ENCODE data around the gene GRM8.

GRCh38 chr7:126839624-126840023, 413.1 kb downstream of the GRM8 start:
- TF ChIP-seq REST (IDR thresholded peaks at IDR 0.05; ENCODE audit: insufficient read depth in 1 of 2, low read depth in 2 of 2, low read length in 2 of 2) = no peak
- no peak for TF ChIP-seq TAF1 (IDR thresholded peaks at IDR 0.05; ENCODE audit: borderline replicate concordance, insufficient read depth, low read length)

Data from PFSK-1 (cell line).